GM23248 (cell line): Measurements from ENCODE around the gene PEX11B. TPM values are rescaled to one million over a fixed set of nuclear protein-coding genes. Genes with fewer than 3 reads are reported as not detected.

Experiments
- DNase-seq: peaks from one replicate; pipeline ENCODE4 v3.0.0-alpha.2; 2015
- H2AFZ ChIP-seq: fragments of 200-600 bp; sonication (generic); 2 replicates; pipeline ENCODE4 v1.6.1; 2016; ENCODE audit warnings: antibody characterized with exemption
- H3F3A ChIP-seq: fragments of 200-600 bp; sonication (generic); 2 replicates; pipeline ENCODE4 v1.6.1; 2016; ENCODE audit warnings: mild to moderate bottlenecking, antibody characterized with exemption, mixed run types; ENCODE audit not compliant: insufficient read depth
- H3K27ac ChIP-seq: fragments of 200-600 bp; sonication (generic); 2 replicates; pipeline ENCODE4 v1.5.1; 2016; ENCODE audit warnings: mild to moderate bottlenecking
- H3K27me3 ChIP-seq: fragments of 200-600 bp; sonication (generic); replicated peaks from 2 replicates; pipeline ENCODE4 v1.6.1; 2016; ENCODE audit warnings: mild to moderate bottlenecking; ENCODE audit not compliant: insufficient read depth
- H3K36me3 ChIP-seq: fragments of 200-600 bp; sonication (generic); 2 replicates; pipeline ENCODE4 v1.6.1; 2016; ENCODE audit warnings: low read depth, mild to moderate bottlenecking
- H3K4me1 ChIP-seq: fragments of 200-600 bp; sonication (generic); 2 replicates; pipeline ENCODE4 v1.6.1; 2016; ENCODE audit warnings: mild to moderate bottlenecking; ENCODE audit not compliant: insufficient read depth
- H3K4me2 ChIP-seq: fragments of 200-600 bp; sonication (generic); one replicate; pipeline ENCODE4 v1.6.1; 2016; ENCODE audit warnings: mild to moderate bottlenecking; ENCODE audit not compliant: unreplicated experiment
- H3K4me3 ChIP-seq: fragments of 200-600 bp; sonication (generic); 2 replicates; pipeline ENCODE4 v1.5.1; 2016; ENCODE audit warnings: mild to moderate bottlenecking
- H3K79me2 ChIP-seq: fragments of 200-600 bp; sonication (generic); 2 replicates; pipeline ENCODE4 v1.6.1; 2016; ENCODE audit warnings: mild to moderate bottlenecking; ENCODE audit not compliant: insufficient read depth
- H3K9ac ChIP-seq: fragments of 200-600 bp; sonication (generic); 2 replicates; pipeline ENCODE4 v1.6.1; 2016; ENCODE audit warnings: mild to moderate bottlenecking
- H3K9me2 ChIP-seq: fragments of 200-600 bp; sonication (generic); 2 replicates; pipeline ENCODE4 v1.6.1; 2016; ENCODE audit warnings: mixed run types, mild to moderate bottlenecking, moderate library complexity; ENCODE audit not compliant: insufficient read depth
- H3K9me3 ChIP-seq: fragments of 200-600 bp; sonication (generic); one replicate; pipeline ENCODE4 v1.6.1; 2017; ENCODE audit warnings: low read depth
- H4K20me1 ChIP-seq: fragments of 200-600 bp; sonication (generic); 2 replicates; pipeline ENCODE4 v1.6.0; 2016; ENCODE audit not compliant: insufficient read depth
- EZH2 ChIP-seq: fragments of 200-600 bp; sonication (generic); IDR thresholded peaks from 2 replicates; pipeline ENCODE4 v1.6.1; 2018; ENCODE audit warnings: antibody characterized with exemption, mild to moderate bottlenecking; ENCODE audit not compliant: insufficient read depth, poor library complexity, severe bottlenecking
- EZH2phosphoT487 ChIP-seq: fragments of 200-600 bp; sonication (generic); IDR thresholded peaks from 2 replicates; pipeline ENCODE4 v1.6.1; 2018; ENCODE audit warnings: antibody characterized with exemption, moderate library complexity, mild to moderate bottlenecking, low read depth; ENCODE audit not compliant: insufficient read depth
- WGBS, 2 experiments: methylation state at CpG; one replicate each; pipeline ENCODE4 v1.1.6; 2015 to 2017; ENCODE audit warnings: low lambda C conversion rate in 2 of 2, low coverage in 1 of 2; ENCODE audit errors: missing lambda C conversion rate in 2 of 2; 5-methylcytosine and 5-hydroxymethylcytosine counted together
- in situ Hi-C: fragments of 300-500 bp; cut with MboI; formaldehyde crosslinking; loops from 2 replicates; pipeline ENCODE4 v1.15.0; 2020
- polyA plus RNA-seq: library from polyadenylated mRNA; unstranded; fragments of >200 nt; fragmentation: Nextera tagmentation; extraction: Ambion mirVana; gene quantifications from 2 replicates; pipeline ENCODE4 v1.2.1, GENCODE V29; 2016
- total RNA-seq: library from RNA; depleted of rRNA; stranded (reverse); fragments of >200 nt; shearing (Covaris generic); gene quantifications from 2 replicates; pipeline ENCODE4 v1.2.3, GENCODE V29; 2014

The PEX11B gene
- total and polyA plus RNA-seq, 2 experiments from 2014 or later = 32.2 to 37.1 TPM

GRCh38 chr1:145957443-145958319 is 39.2 kb upstream of the PEX11B start, which contains the start of gene LIX1L:
LIX1L (minus strand) TSS chr1:145958017; CDS start chr1:145957927, 90 bp downstream.
- Histone ChIP-seq H2AFZ (peak within 1 kb of the TSS; percentile 68), H3K9me2 (no peaks in the 10 kb centered on the region), H3K9me3 (no peaks in the 10 kb centered on the region), H3K4me2 (peak within 1 kb of the TSS; percentile 99), H3K27ac (peak within 1 kb of the TSS; percentile 88), H4K20me1 (no peaks in the 10 kb centered on the region), H3K4me3 (peak within 1 kb of the TSS; percentile 80), H3F3A (peaks cover 40% of the 10 kb centered on the region), H3K79me2 (peaks cover 46% of the 10 kb centered on the region), H3K4me1 (peaks cover 29% of the 10 kb centered on the region), H3K36me3 (no peaks in the 10 kb centered on the region), H3K27me3 (no peaks in the 10 kb centered on the region), H3K9ac (peak within 1 kb of the TSS; percentile 88)
- 1 to 2% methylated on average over 46 to 60 of the region's 60 CpGs for WGBS, 2 experiments
- peak; percentile 99 for DNase-seq
- in situ Hi-C loops = no loop called here
- TF ChIP-seq EZH2phosphoT487 (no peak), EZH2 (no peak)

- 0 to 1% methylated on average over 3 of the region's 3 CpGs for WGBS, 2 experiments
- Histone ChIP-seq H2AFZ (peak overlapping the region; percentile 68), H3K9me2 (no peaks in the 10 kb centered on the region), H3K27ac (peak overlapping the region; percentile 88), H3K9me3 (no peaks in the 10 kb centered on the region), H3F3A (peaks cover 40% of the 10 kb centered on the region), H3K36me3 (0 out of 2 replicates have a peak, but pooled peaks cover 4% of the 10 kb centered on the region), H3K4me3 (peak overlapping the region; percentile 80), H3K4me1 (peaks cover 28% of the 10 kb centered on the region), H3K79me2 (peaks cover 54% of the 10 kb centered on the region), H3K27me3 (no peaks in the 10 kb centered on the region), H3K9ac (peak overlapping the region; percentile 88), H3K4me2 (peak overlapping the region; percentile 99), H4K20me1 (no peaks in the 10 kb centered on the region)
- TF ChIP-seq EZH2phosphoT487 = no peak
- TF ChIP-seq EZH2 = no peak
- in situ Hi-C loops = no loop called here
- DNase-seq = peak; percentile 61
These were observed 38.4 kb upstream of the PEX11B start for GRCh38 chr1:145956781-145957442.

- in situ Hi-C loops = no loop called here
- peak overlapping the region; percentile 88 for H3K27ac ChIP-seq
- H3K79me2 ChIP-seq = peaks cover 59% of the 10 kb centered on the region
- H2AFZ ChIP-seq = peak overlapping the region; percentile 68
- H3K36me3 ChIP-seq = 0 out of 2 replicates have a peak, but pooled peaks cover 6% of the 10 kb centered on the region
- H3K4me1 ChIP-seq = peaks cover 28% of the 10 kb centered on the region
- no peaks in the 10 kb centered on the region for H4K20me1 ChIP-seq
- DNase-seq = no peak
- no peaks in the 10 kb centered on the region for H3K27me3 ChIP-seq
- no peaks in the 10 kb centered on the region for H3K9me3 ChIP-seq
- H3K9me2 ChIP-seq = no peaks in the 10 kb centered on the region
- peaks cover 40% of the 10 kb centered on the region for H3F3A ChIP-seq
- H3K4me3 ChIP-seq = peak overlapping the region; percentile 80
- peak overlapping the region; percentile 88 for H3K9ac ChIP-seq
- no peak for TF ChIP-seq EZH2
- TF ChIP-seq EZH2phosphoT487 = no peak
- H3K4me2 ChIP-seq = peak overlapping the region; percentile 99
These were observed 37.8 kb upstream of the PEX11B start for GRCh38 chr1:145956361-145956760.

GRCh38 chr1:145955436-145955835 is 36.9 kb upstream of the PEX11B start:
- H3K4me2 ChIP-seq = peak overlapping the region; percentile 99
- H3K36me3 ChIP-seq = 0 out of 2 replicates have a peak, but pooled peaks cover 6% of the 10 kb centered on the region
- peaks cover 28% of the 10 kb centered on the region for H3K4me1 ChIP-seq
- H4K20me1 ChIP-seq = no peaks in the 10 kb centered on the region
- peaks cover 40% of the 10 kb centered on the region for H3F3A ChIP-seq
- in situ Hi-C loops = no loop called here
- no peak overlapping the region for H2AFZ ChIP-seq
- peak; percentile 61 for DNase-seq
- H3K79me2 ChIP-seq = peaks cover 68% of the 10 kb centered on the region
- no peaks in the 10 kb centered on the region for H3K27me3 ChIP-seq
- 5 to 6% methylated on average over 2 of the region's 2 CpGs for WGBS, 2 experiments
- no peaks in the 10 kb centered on the region for H3K9me3 ChIP-seq
- peak overlapping the region; percentile 80 for H3K4me3 ChIP-seq
- H3K9ac ChIP-seq = peak overlapping the region; percentile 88
- H3K9me2 ChIP-seq = no peaks in the 10 kb centered on the region
- no peak for TF ChIP-seq EZH2
- no peak for TF ChIP-seq EZH2phosphoT487
- peak overlapping the region; percentile 88; the same call in 1 of the 2 replicates for H3K27ac ChIP-seq
